Mammary epithelial cell (primary cell): ENCODE results near the gene MICAL3.

Source experiments
- CTCF ChIP-seq, 2 donors: IDR thresholded peaks in 1 of 2; conservative IDR thresholded peaks in 1 of 2; 2 replicates each; pipeline ENCODE4 v1.5.1; 2011 to 2012; ENCODE audit warnings: inconsistent platforms in 2 of 2, low read length in 2 of 2, mild to moderate bottlenecking in 2 of 2, control low read depth in 1 of 2, low read depth in 1 of 2; ENCODE audit not compliant: insufficient read depth in 1 of 2; ENCODE audit errors: extremely low read depth in 1 of 2
- EZH2 ChIP-seq: IDR thresholded peaks from 2 replicates; pipeline ENCODE4 v1.6.1; 2012; ENCODE audit warnings: low read length, inconsistent platforms, borderline replicate concordance

- TF ChIP-seq CTCF (conservative IDR thresholded peaks at IDR 0.05 in 1 of 2, IDR thresholded peaks at IDR 0.05 in 1 of 2; ENCODE audit: extremely low read depth in 1 of 2, insufficient read depth in 1 of 2, low read depth in 1 of 2, low read length in 2 of 2): no peak
- no peak for TF ChIP-seq EZH2
These were observed 209.5 kb downstream of the MICAL3 start for GRCh38 chr22:17814830-17815229.
